ENCODE data around the gene SH3BGRL2. TPM values are rescaled to one million over a fixed set of nuclear protein-coding genes. Genes with fewer than 3 reads are reported as not detected.
"Not testable (repeated sequence)": the region's sequence is repeated elsewhere in the genome, so short reads cannot be mapped to it uniquely, and the experiment has no call there.

The SH3BGRL2 gene
- total RNA-seq, 2 donors from 2014 or later, result 10.3 to 11.9 TPM

GRCh38 chr6:79640146-79641111 is 9.3 kb downstream of the SH3BGRL2 start:
- DNase-seq (peak; percentile 33), ATAC-seq (peak in 1 of 2 donors; percentile 38)
- intact Hi-C loops (cut with DNase I), result no loop called here

GRCh38 chr6:79646006-79646405 is 14.9 kb downstream of the SH3BGRL2 start:
- intact Hi-C loops (cut with DNase I), result no loop called here
- no peak for ATAC-seq
- DNase-seq, result no peak

- DNase-seq, result no peak
- intact Hi-C loops (cut with DNase I), result no loop called here
- ATAC-seq, result no peak
Observed at GRCh38 chr6:79646561-79646960, 15.4 kb downstream of the SH3BGRL2 start.

DNA sequence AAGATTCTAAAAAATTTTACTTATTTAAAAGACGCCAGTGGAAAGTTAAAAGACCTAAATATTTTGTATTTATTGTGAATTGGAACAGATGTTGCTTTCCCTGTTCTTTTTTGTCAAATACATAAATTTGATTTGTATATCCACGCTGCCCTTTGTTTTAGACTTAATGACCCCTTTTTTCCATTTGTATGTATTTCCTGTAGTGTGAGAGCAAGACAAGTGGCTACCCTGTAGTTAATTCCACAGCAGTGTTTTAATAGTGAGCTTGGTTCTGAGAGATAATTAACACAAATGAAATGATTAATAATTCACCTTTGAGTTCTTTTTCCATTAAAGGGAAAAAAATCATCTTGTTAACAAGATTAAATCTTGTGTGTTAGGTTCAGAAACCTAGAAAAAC is 16.6 kb downstream of the SH3BGRL2 start:
- intact Hi-C loops (cut with DNase I), result no loop called here
- ATAC-seq (no peak), DNase-seq (no peak)

DNA sequence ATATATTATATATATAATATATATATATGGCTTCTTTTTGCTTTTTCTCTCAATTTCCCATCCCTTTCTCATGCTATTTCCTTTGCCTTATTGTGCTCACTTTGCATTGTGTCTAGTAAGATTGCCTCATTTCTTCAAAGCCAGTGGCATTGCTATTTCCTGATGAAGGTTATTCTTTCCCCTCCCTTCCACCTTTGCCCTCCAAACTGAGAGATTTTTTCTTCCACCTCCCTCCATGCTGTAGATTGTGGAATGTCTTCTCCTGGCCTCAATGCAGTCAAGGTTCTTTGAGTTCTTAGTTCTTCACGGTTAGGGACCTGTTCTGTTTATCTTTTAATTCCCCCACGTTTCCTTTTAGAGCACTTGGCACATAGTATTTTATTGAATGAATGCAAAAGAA is 17.2 kb downstream of the SH3BGRL2 start:
- intact Hi-C loops (cut with DNase I), result no loop called here
- DNase-seq (no peak), ATAC-seq (no peak)

DNA sequence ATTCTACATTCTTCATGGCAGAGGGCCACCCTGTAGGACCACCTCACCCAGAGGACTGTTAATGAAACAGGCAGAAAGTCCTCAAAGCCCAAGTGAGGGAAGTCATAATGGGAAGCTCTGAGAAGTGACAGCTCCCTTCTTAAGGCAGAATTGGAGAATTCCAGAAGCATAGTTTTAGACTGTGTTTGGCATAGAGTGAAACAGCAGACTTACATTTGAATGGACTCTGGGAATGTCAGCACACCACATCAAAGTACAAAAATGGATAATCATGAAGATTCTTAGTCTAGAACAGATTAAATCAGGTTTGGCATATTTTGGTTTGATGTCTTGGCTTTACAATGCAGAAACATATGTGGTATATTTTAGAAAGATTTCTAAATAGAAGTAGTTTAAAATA is 17.9 kb downstream of the SH3BGRL2 start:
- intact Hi-C loops (cut with DNase I), result no loop called here
- ATAC-seq, result no peak

DNA sequence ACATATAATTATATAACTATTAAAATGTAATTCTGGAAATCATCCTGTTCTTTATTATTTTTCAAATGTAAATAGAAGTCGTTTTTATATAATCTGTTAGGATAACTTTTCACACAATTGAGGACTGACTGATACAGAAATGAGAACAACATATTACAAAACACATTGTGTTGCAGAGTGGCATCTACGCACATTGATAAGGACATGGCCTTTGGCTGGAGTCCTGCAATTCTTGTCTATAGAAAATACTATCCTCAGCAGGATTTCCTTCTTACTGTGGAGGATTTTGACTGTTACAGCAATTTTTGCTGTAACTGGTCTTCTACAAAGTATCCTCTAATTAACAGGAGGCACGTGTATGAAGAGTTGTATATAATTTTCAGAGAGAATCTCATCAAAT is 19.8 kb downstream of the SH3BGRL2 start:
- peak in 1 of 2 donors; percentile 38 for ATAC-seq
- intact Hi-C loops (cut with DNase I), result no loop called here

More for the DNA sequence above, 17.9 kb downstream of the SH3BGRL2 start:
- DNase-seq, result no peak

GRCh38 chr6:79656134-79656533 is 25.0 kb downstream of the SH3BGRL2 start:
- DNase-seq, result no peak
- ATAC-seq, result no peak
- intact Hi-C loops (cut with DNase I), result no loop called here

More for the DNA sequence above, 19.8 kb downstream of the SH3BGRL2 start:
- DNase-seq, result no peak

DNA sequence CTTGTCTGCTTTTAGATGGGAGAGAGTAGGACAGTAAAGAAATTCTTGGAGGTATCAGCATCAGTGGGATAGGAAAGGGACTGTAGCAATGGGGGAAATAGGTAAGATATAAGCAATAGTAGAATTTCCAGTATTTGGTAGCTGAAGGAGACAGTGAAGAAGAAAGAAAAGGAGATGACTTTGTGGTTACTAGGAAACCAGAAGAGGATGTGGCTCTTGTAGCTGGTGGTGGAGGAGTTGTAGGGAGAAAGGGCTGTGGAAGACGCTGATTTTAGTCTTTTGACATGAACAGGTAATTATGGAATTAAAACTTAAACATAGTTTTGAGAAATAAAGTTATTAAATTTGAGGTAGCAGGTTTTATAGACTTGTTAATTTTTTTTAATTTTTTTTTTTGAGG is 26.1 kb downstream of the SH3BGRL2 start:
- DNase-seq (no peak), ATAC-seq (no peak)
- intact Hi-C loops (cut with DNase I), result no loop called here

DNA sequence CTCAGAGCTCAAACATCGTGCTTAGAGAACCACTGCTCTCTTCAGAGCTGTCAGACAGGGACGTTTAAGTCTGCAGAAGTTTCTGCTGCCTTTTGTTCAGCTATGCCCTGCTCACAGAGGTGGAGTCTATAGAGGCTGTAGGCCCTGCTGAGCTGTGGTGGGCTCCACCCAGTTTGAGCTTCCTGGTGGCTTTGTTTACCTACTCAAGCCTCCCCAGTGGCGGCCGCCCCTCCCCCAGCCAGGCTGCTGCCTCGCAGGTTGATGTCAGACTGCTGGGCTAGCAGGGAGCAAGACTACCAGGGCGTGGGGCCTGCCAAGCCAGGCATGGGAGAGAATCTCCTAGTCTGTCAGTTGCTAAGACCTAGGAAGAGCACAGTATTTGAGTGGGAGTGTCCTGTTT is 32.5 kb downstream of the SH3BGRL2 start:
- DNase-seq; intact Hi-C loops (cut with DNase I); ATAC-seq: not testable (repeated sequence)

GRCh38 chr6:79665725-79666551 is 34.8 kb downstream of the SH3BGRL2 start:
- DNase-seq, result no peak
- intact Hi-C loops (cut with DNase I), result no loop called here
- ATAC-seq, result no peak

- DNase-seq (no peak), ATAC-seq (no peak)
- intact Hi-C loops (cut with DNase I), result no loop called here
Observed at GRCh38 chr6:79666634-79667033, 35.5 kb downstream of the SH3BGRL2 start.

GRCh38 chr6:79668381-79668780 is 37.3 kb downstream of the SH3BGRL2 start:
- DNase-seq (no peak), ATAC-seq (no peak)
- intact Hi-C loops (cut with DNase I), result no loop called here

GRCh38 chr6:79669766-79670165 is 38.6 kb downstream of the SH3BGRL2 start:
- intact Hi-C loops (cut with DNase I), result loop anchor here in 1 of 2 donors (10.0 kb wide), 1 partner anchor 95 kb away; no protein-coding TSS in a partner anchor

GRCh38 chr6:79670789-79671188 is 39.7 kb downstream of the SH3BGRL2 start:
- intact Hi-C loops (cut with DNase I), result loop anchor here in 1 of 2 donors (10.0 kb wide), 1 partner anchor 96 kb away; no protein-coding TSS in a partner anchor

More at GRCh38 chr6:79669766-79670165, 38.6 kb downstream of the SH3BGRL2 start:
- DNase-seq (no peak), ATAC-seq (no peak)

GRCh38 chr6:79671600-79672266 is 40.6 kb downstream of the SH3BGRL2 start:
- DNase-seq (peak; percentile 27), ATAC-seq (peak in 1 of 2 donors; percentile 39)
- intact Hi-C loops (cut with DNase I), result loop anchor here in 1 of 2 donors (10.0 kb wide), 1 partner anchor 97 kb away; no protein-coding TSS in a partner anchor

More at GRCh38 chr6:79670789-79671188, 39.7 kb downstream of the SH3BGRL2 start:
- DNase-seq (no peak), ATAC-seq (no peak)

- ATAC-seq, result no peak
- intact Hi-C loops (cut with DNase I), result loop anchor here in 1 of 2 donors (10.0 kb wide), 1 partner anchor 98 kb away; no protein-coding TSS in a partner anchor
Observed at GRCh38 chr6:79672631-79673111, 41.5 kb downstream of the SH3BGRL2 start.

DNA sequence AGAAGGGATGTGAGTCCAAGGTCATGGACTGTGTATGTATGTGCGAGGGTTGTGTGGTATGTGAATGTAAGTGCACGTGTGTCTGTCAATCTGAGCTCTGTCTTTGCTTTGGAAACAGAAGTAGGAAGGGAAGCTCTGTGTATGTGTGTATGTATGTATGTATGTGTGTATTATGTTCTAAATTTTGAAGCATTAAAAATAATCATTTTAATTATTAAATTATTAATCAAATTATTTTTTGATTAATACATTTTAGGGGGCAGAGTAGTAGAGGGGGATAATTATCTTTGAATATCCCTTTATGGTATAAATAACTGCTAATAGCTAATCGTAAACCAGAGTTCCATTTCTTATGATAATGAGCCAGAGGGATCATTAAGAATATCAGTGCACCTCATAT is 42.8 kb downstream of the SH3BGRL2 start:
- intact Hi-C loops (cut with DNase I), result loop anchor here in 1 of 2 donors (10.0 kb wide), 1 partner anchor 99 kb away; no protein-coding TSS in a partner anchor
- DNase-seq, result no peak
- ATAC-seq, result no peak

More at GRCh38 chr6:79672631-79673111, 41.5 kb downstream of the SH3BGRL2 start:
- DNase-seq, result no peak

Data from left cardiac atrium (tissue), 4 donors.